GM12878 (cell line): ENCODE data around the gene NEGR1. TPM values are rescaled to one million over a fixed set of nuclear protein-coding genes. Genes with fewer than 3 reads are reported as not detected.

Source experiments
- ATAC-seq: fragments of 200-7000 bp; cut with Tn5 transposase; 3 replicates; pipeline ENCODE4 v1.9.1; 2020; ENCODE audit warnings: mild to moderate bottlenecking, moderate library complexity
- BruUV-seq: library from RNA; stranded (reverse); fragments of 400-500 nt; replicated peaks from 2 replicates; lab custom pipeline; 2021; lab: Mats Ljungman, UMichigan
- CTCF ChIA-PET: fragments of 300-600 bp; sonication (Branson Sonifier 250); formaldehyde crosslinking; extraction: SDS; loops from one replicate; lab custom pipeline; 2021; ENCODE audit warnings: inconsistent platforms; lab: Yijun Ruan, JAX
- POLR2A ChIA-PET: fragments of 350-600 bp; formaldehyde crosslinking; extraction: SDS; loops from one replicate; lab custom pipeline; 2021; ENCODE audit warnings: inconsistent platforms; lab: Charles Lee
- RAD21 ChIA-PET: fragments of 300-600 bp; sonication (Branson Sonifier 250); formaldehyde crosslinking; loops from one replicate; lab custom pipeline; 2023; ENCODE audit warnings: antibody characterized with exemption; ENCODE audit not compliant: unreplicated experiment; lab: Charles Lee
- SMC1A ChIA-PET: fragments of 300-600 bp; sonication (Branson Sonifier 250); formaldehyde crosslinking; loops from one replicate; lab custom pipeline; 2023; ENCODE audit not compliant: unreplicated experiment, uncharacterized antibody; lab: Charles Lee
- DNase-seq: peaks from one replicate; pipeline ENCODE4 v3.0.0-alpha.2; 2011; ENCODE audit warnings: low read depth, low spot score
- FAIRE-seq: peaks from 3 replicates; lab custom pipeline; 2011; peaks lifted over from hg19 to GRCh38; lab: Jason Lieb, UNC
- H2AFZ ChIP-seq: 2 replicates; pipeline ENCODE4 v1.6.0; 2011; ENCODE audit warnings: low read depth, low read length, control low read depth; ENCODE audit not compliant: control insufficient read depth
- H3K27ac ChIP-seq: 2 replicates; pipeline ENCODE4 v1.5.1; 2011; ENCODE audit warnings: control low read depth; ENCODE audit not compliant: control insufficient read depth, insufficient read depth
- H3K27me3 ChIP-seq, 2 experiments: replicated peaks in 1 of 2; 2 replicates each; pipeline versions ENCODE4 v1.6.0 to v1.6.1; 2011; ENCODE audit warnings: low read length in 1 of 2; ENCODE audit not compliant: control insufficient read depth in 2 of 2, insufficient read depth in 2 of 2
- H3K36me3 ChIP-seq, 2 experiments: 2 replicates each; pipeline ENCODE4 v1.5.1; 2011; ENCODE audit warnings: low read length in 1 of 2; ENCODE audit not compliant: control insufficient read depth in 2 of 2, insufficient read depth in 2 of 2
- H3K4me1 ChIP-seq: 2 replicates; pipeline ENCODE4 v1.6.1; 2011; ENCODE audit warnings: mild to moderate bottlenecking, low read length, moderate library complexity, mixed read lengths; ENCODE audit not compliant: control insufficient read depth, insufficient read depth
- H3K4me2 ChIP-seq: 2 replicates; pipeline ENCODE4 v1.6.0; 2011; ENCODE audit warnings: control low read depth; ENCODE audit not compliant: control insufficient read depth, insufficient read depth
- H3K4me3 ChIP-seq: fragments of 200-600 bp; sonication (generic); 2 replicates; pipeline ENCODE4 v1.5.1; 2016
- H3K79me2 ChIP-seq: 2 replicates; pipeline ENCODE4 v1.6.0; 2011; ENCODE audit warnings: low read length; ENCODE audit not compliant: control insufficient read depth, insufficient read depth
- H3K9ac ChIP-seq: 2 replicates; pipeline ENCODE4 v1.8.0; 2011; ENCODE audit warnings: low read length, control low read depth, mixed read lengths; ENCODE audit not compliant: control insufficient read depth, insufficient read depth
- H3K9me3 ChIP-seq: replicated peaks from 3 replicates; pipeline ENCODE4 v1.5.1; 2011; ENCODE audit warnings: mild to moderate bottlenecking, low read length; ENCODE audit not compliant: control insufficient read depth, insufficient read depth
- H4K20me1 ChIP-seq: 2 replicates; pipeline ENCODE4 v1.6.0; 2011; ENCODE audit not compliant: control insufficient read depth, insufficient read depth
- FOXK2 ChIP-seq: fragments of 450-650 bp; IDR thresholded peaks from 2 replicates; pipeline ENCODE4 v1.6.1; 2017; ENCODE audit warnings: mild to moderate bottlenecking, moderate library complexity
- FOXM1 ChIP-seq: IDR thresholded peaks from 2 replicates; pipeline ENCODE4 v1.6.1; 2012; ENCODE audit warnings: low read depth, mild to moderate bottlenecking, inconsistent platforms, low read length, moderate library complexity
- RAD51 ChIP-seq: fragments of 450-650 bp; IDR thresholded peaks from 2 replicates; pipeline ENCODE4 v1.6.1; 2016; ENCODE audit warnings: moderate library complexity, mild to moderate bottlenecking, inconsistent platforms
- SIN3A ChIP-seq: IDR thresholded peaks from 2 replicates; pipeline ENCODE4 v1.6.1; 2012; ENCODE audit warnings: low read depth, low read length, improper control_type of control experiment
- SKIL ChIP-seq: fragments of 450-650 bp; IDR thresholded peaks from 2 replicates; pipeline ENCODE4 v1.6.1; 2017; ENCODE audit warnings: mild to moderate bottlenecking, low read depth, inconsistent platforms; ENCODE audit not compliant: poor library complexity, severe bottlenecking
- SMAD5 ChIP-seq: IDR thresholded peaks from 2 replicates; pipeline ENCODE4 v1.6.1; 2016; ENCODE audit warnings: antibody characterized with exemption, low read depth
- SREBF2 ChIP-seq: IDR thresholded peaks from 2 replicates; pipeline ENCODE4 v1.6.1; 2012; ENCODE audit warnings: mild to moderate bottlenecking, low read length
- ZBTB33 ChIP-seq: fragments of 450-650 bp; IDR thresholded peaks from 2 replicates; pipeline ENCODE4 v1.6.1; 2017; ENCODE audit warnings: mild to moderate bottlenecking
- ZSCAN29 ChIP-seq: fragments of 450-650 bp; IDR thresholded peaks from 2 replicates; pipeline ENCODE4 v1.6.1; 2017; ENCODE audit warnings: mild to moderate bottlenecking, moderate library complexity
- WGBS: methylation state at CpG from one replicate; pipeline ENCODE4 v1.1.6; 2016; ENCODE audit warnings: low lambda C conversion rate; ENCODE audit not compliant: insufficient replicate concordance, insufficient coverage; ENCODE audit errors: missing lambda C conversion rate; 5-methylcytosine and 5-hydroxymethylcytosine counted together
- in situ Hi-C: fragments of 300-500 bp; cut with MboI; formaldehyde crosslinking; loops from 9 replicates; pipeline ENCODE4 v1.14.3; 2018; ENCODE audit warnings: mixed read lengths
- intact Hi-C: fragments of 100-400 bp; cut with micrococcal nuclease; formaldehyde crosslinking; loops from one replicate; pipeline ENCODE4 v1.14.2; 2022; ENCODE audit not compliant: unreplicated experiment
- polyA plus RNA-seq, 11 experiments: library from polyadenylated mRNA; depleted of rRNA in 4 of 11; unstranded in 6 of 11; stranded (reverse) in 5 of 11; fragments of >200 nt; fragmentation: Nextera tagmentation in 4 of 11; fragmentation: Illumina TruSeq in 1 of 11; extraction: Ambion mirVana in 4 of 11; extraction: Trizol in 1 of 11; gene quantifications; 1 replicate in 1 of 11; 2 replicates in 10 of 11; pipeline versions ENCODE4 v1.2.1 to v1.2.3, GENCODE V29; 2011 to 2016; ENCODE audit warnings: inconsistent platforms in 2 of 11, missing spikeins in 2 of 11, low read depth in 1 of 11
- total RNA-seq, 4 experiments: library from RNA; depleted of rRNA in 3 of 4; stranded (reverse); fragments of >200 nt in 3 of 4; fragmentation: Illumina TruSeq in 1 of 4; extraction: Trizol in 1 of 4; gene quantifications; 2 replicates each; pipeline versions ENCODE4 v1.2.1 to v1.2.3, GENCODE V29; 2013 to 2021

Gene NEGR1
- total and polyA plus RNA-seq, 10 of the 15 experiments (the other 5 are each of a cell fraction or from before 2014, with no cell fraction given), result under 0.01 to 0.03 (median 0.01) TPM; not detected in 7

GRCh38 chr1:71422221-71422620 lies 860.1 kb downstream of the NEGR1 start:
- CTCF ChIA-PET, result no interaction called here
- no TSS peak for BruUV-seq
- SMC1A ChIA-PET, result interaction anchor here (0.7 kb wide), 1 partner anchor 9 kb away, joined by 3 read pairs; no protein-coding TSS in a partner anchor
- 4% methylated on average over 6 of the region's 6 CpGs for WGBS
- Histone ChIP-seq H3K36me3 (no peaks in the 10 kb centered on the region), H4K20me1 (no peaks in the 10 kb centered on the region), H3K4me3 (no peak overlapping the region), H3K27me3 (no peaks in the 10 kb centered on the region), H3K4me1 (no peaks in the 10 kb centered on the region), H2AFZ (no peak overlapping the region), H3K27ac (no peak overlapping the region), H3K79me2 (no peaks in the 10 kb centered on the region), H3K4me2 (no peak overlapping the region), H3K9me3 (no peaks in the 10 kb centered on the region), H3K9ac (no peak overlapping the region)
- no peak for DNase-seq
- TF ChIP-seq FOXM1 (no peak), SIN3A (no peak), SKIL (no peak), SREBF2 (no peak), SMAD5 (no peak), ZBTB33 (no peak), ZSCAN29 (no peak), RAD51 (no peak), FOXK2 (no peak)
- POLR2A ChIA-PET, result no interaction called here
- intact Hi-C loops (no loop called here), in situ Hi-C loops (no loop called here)
- RAD21 ChIA-PET, result no interaction called here
- ATAC-seq, result no peak
- no peak for FAIRE-seq
